Chondrocyte (in vitro differentiated cells): Measurements from ENCODE around the gene YARS2. TPM values are rescaled to one million over a fixed set of nuclear protein-coding genes. Genes with fewer than 3 reads are reported as not detected.
"Not testable (repeated sequence)": the region's sequence is repeated elsewhere in the genome, so short reads cannot be mapped to it uniquely, and the experiment has no call there.

Source experiments
- DNase-seq: peaks from one replicate; pipeline ENCODE4 v3.0.0; 2021; ENCODE audit warnings: mixed read lengths, low spot score
- H3K27ac Mint-ChIP-seq: one replicate; pipeline ENCODE4 v1.8.0; 2021; ENCODE audit warnings: mild to moderate bottlenecking, moderate library complexity, mixed read lengths; ENCODE audit not compliant: unreplicated experiment
- H3K27me3 Mint-ChIP-seq: 2 replicates; pipeline ENCODE4 v1.8.0; 2021; ENCODE audit warnings: low read depth, mixed read lengths
- H3K36me3 Mint-ChIP-seq: 2 replicates; pipeline ENCODE4 v1.8.0; 2021; ENCODE audit warnings: low read depth, mixed read lengths
- H3K4me1 Mint-ChIP-seq: 2 replicates; pipeline ENCODE4 v1.8.0; 2021; ENCODE audit warnings: low read depth, mild to moderate bottlenecking, mixed read lengths
- H3K4me3 Mint-ChIP-seq: one replicate; pipeline ENCODE4 v1.8.0; 2021; ENCODE audit warnings: mild to moderate bottlenecking, moderate library complexity, mixed read lengths; ENCODE audit not compliant: unreplicated experiment
- H3K9me3 Mint-ChIP-seq: 2 replicates; pipeline ENCODE4 v1.8.0; 2021; ENCODE audit warnings: low read depth, mixed read lengths
- CTCF ChIP-seq: fragments of 200-600 bp; sonication (generic); IDR thresholded peaks from 2 replicates; pipeline ENCODE4 v1.5.0; 2021; ENCODE audit warnings: antibody characterized with exemption, mild to moderate bottlenecking, moderate library complexity
- total RNA-seq: library from RNA; stranded (reverse); gene quantifications from 3 replicates; pipeline ENCODE4 v1.2.1, GENCODE V29; 2021

Gene YARS2
- total RNA-seq, 1 donor from 2014 or later: 18.6 TPM

- no peak for DNase-seq
- Mint-ChIP-seq H3K4me1 (peaks cover 3% of the 10 kb centered on the region), H3K9me3 (no peaks in the 10 kb centered on the region), H3K27ac (no peak overlapping the region), H3K4me3 (no peak overlapping the region), H3K36me3 (peaks cover 6% of the 10 kb centered on the region), H3K27me3 (no peaks in the 10 kb centered on the region)
- TF ChIP-seq CTCF: no peak
Measured at GRCh38 chr12:32706335-32707024, 49.2 kb downstream of the YARS2 start.

- no peak for TF ChIP-seq CTCF
- Mint-ChIP-seq H3K4me3 (no peak overlapping the region), H3K9me3 (no peaks in the 10 kb centered on the region), H3K27ac (no peak overlapping the region), H3K4me1 (peaks cover 3% of the 10 kb centered on the region), H3K36me3 (peaks cover 2% of the 10 kb centered on the region), H3K27me3 (no peaks in the 10 kb centered on the region)
- no peak for DNase-seq
Measured at GRCh38 chr12:32705783-32706182, 49.9 kb downstream of the YARS2 start.

- TF ChIP-seq CTCF: no peak
- H3K27ac Mint-ChIP-seq: no peak overlapping the region
Measured at GRCh38 chr12:32702946-32703345, 52.8 kb downstream of the YARS2 start.

GRCh38 chr12:32702473-32702872 is 53.2 kb downstream of the YARS2 start:
- Mint-ChIP-seq H3K4me3 (no peak overlapping the region), H3K9me3 (no peaks in the 10 kb centered on the region), H3K36me3 (peaks cover 2% of the 10 kb centered on the region), H3K4me1 (peaks cover 4% of the 10 kb centered on the region), H3K27me3 (no peaks in the 10 kb centered on the region), H3K27ac (no peak overlapping the region)
- TF ChIP-seq CTCF: no peak
- DNase-seq: no peak

More at GRCh38 chr12:32702946-32703345, 52.8 kb downstream of the YARS2 start:
- peaks cover 2% of the 10 kb centered on the region for H3K36me3 Mint-ChIP-seq
- H3K4me1 Mint-ChIP-seq: peaks cover 3% of the 10 kb centered on the region
- DNase-seq: no peak
- no peak overlapping the region for H3K4me3 Mint-ChIP-seq
- H3K9me3 Mint-ChIP-seq: no peaks in the 10 kb centered on the region
- no peaks in the 10 kb centered on the region for H3K27me3 Mint-ChIP-seq

GRCh38 chr12:32699437-32699836 is 56.3 kb downstream of the YARS2 start:
- H3K27ac Mint-ChIP-seq, H3K4me1 Mint-ChIP-seq, H3K27me3 Mint-ChIP-seq, DNase-seq, H3K4me3 Mint-ChIP-seq: not testable (repeated sequence)
- H3K36me3 Mint-ChIP-seq: peaks cover 13% of the 10 kb centered on the region
- H3K9me3 Mint-ChIP-seq: peaks cover 14% of the 10 kb centered on the region

- Mint-ChIP-seq H3K9me3 (peaks cover 14% of the 10 kb centered on the region), H3K27ac (no peak overlapping the region), H3K4me1 (peaks cover 6% of the 10 kb centered on the region), H3K27me3 (no peaks in the 10 kb centered on the region), H3K36me3 (peaks cover 13% of the 10 kb centered on the region), H3K4me3 (no peak overlapping the region)
- DNase-seq: no peak
- TF ChIP-seq CTCF: no peak
Measured at GRCh38 chr12:32698285-32698684, 57.4 kb downstream of the YARS2 start.
